HEK293 (cell line): ENCODE results near the gene ZFP36.

Experiments used
- CTCF ChIA-PET: fragments of 350-600 bp; formaldehyde crosslinking; extraction: SDS; loops from one replicate; lab custom pipeline; 2021; ENCODE audit warnings: antibody characterized with exemption; lab: Yijun Ruan, JAX
- POLR2A ChIA-PET: fragments of 300-600 bp; formaldehyde crosslinking; extraction: SDS; loops from one replicate; lab custom pipeline; 2020; ENCODE audit warnings: antibody characterized with exemption, inconsistent platforms; lab: Yijun Ruan, JAX
- H3K27ac ChIP-seq: fragments of 200-500 bp; sonication (Bioruptor generic); 2 replicates; pipeline ENCODE4 v1.5.1; 2014; ENCODE audit warnings: low read depth, low read length, control low read depth, inconsistent platforms; ENCODE audit errors: extremely low read depth
- H3K36me3 ChIP-seq, 2 experiments: fragments of 200-500 bp in 1 of 2; sonication (Bioruptor generic) in 1 of 2; 1 replicate in 1 of 2; 2 replicates in 1 of 2; pipeline ENCODE4 v1.5.1; 2014 to 2017; ENCODE audit warnings: inconsistent platforms in 2 of 2, low read length in 2 of 2; ENCODE audit not compliant: control insufficient read depth in 2 of 2, insufficient read depth in 1 of 2
- H3K4me1 ChIP-seq: fragments of 200-500 bp; sonication (Bioruptor generic); 2 replicates; pipeline ENCODE4 v1.5.1; 2014; ENCODE audit warnings: mild to moderate bottlenecking, low read length, inconsistent platforms; ENCODE audit not compliant: control insufficient read depth, insufficient read depth
- H3K4me3 ChIP-seq: 2 replicates; pipeline ENCODE4 v1.5.1; 2011; ENCODE audit warnings: low read depth, mild to moderate bottlenecking, control low read depth, low read length, moderate library complexity
- H3K9me3 ChIP-seq: fragments of 200-500 bp; sonication (Bioruptor generic); 2 replicates; pipeline ENCODE4 v1.5.1; 2014; ENCODE audit warnings: low read depth, low read length, inconsistent platforms; ENCODE audit not compliant: control insufficient read depth, insufficient read depth
- BCL11A ChIP-seq: fragments of 450-650 bp; formaldehyde crosslinking; IDR thresholded peaks from 2 replicates; pipeline ENCODE4 v1.5.1; 2016; ENCODE audit warnings: low read depth, missing biosample characterization, missing genetic modification characterization
- EGR2 ChIP-seq: fragments of 450-650 bp; formaldehyde crosslinking; IDR thresholded peaks from 2 replicates; pipeline ENCODE4 v1.5.1; 2016; ENCODE audit warnings: low read depth, missing biosample characterization, missing genetic modification characterization
- GLI2 ChIP-seq: fragments of 450-650 bp; formaldehyde crosslinking; IDR thresholded peaks from 2 replicates; pipeline ENCODE4; 2017; ENCODE audit warnings: missing biosample characterization, missing genetic modification characterization, low read depth, borderline replicate concordance
- KLF10 ChIP-seq: fragments of 450-650 bp; IDR thresholded peaks from 2 replicates; pipeline ENCODE4 v1.5.1; 2018; ENCODE audit warnings: missing biosample characterization, mild to moderate bottlenecking, missing genetic modification characterization
- KLF16 ChIP-seq: fragments of 450-650 bp; formaldehyde crosslinking; IDR thresholded peaks from 2 replicates; pipeline ENCODE4 v1.5.1; 2017; ENCODE audit warnings: missing biosample characterization, missing genetic modification characterization
- SCRT2 ChIP-seq: fragments of 450-650 bp; formaldehyde crosslinking; IDR thresholded peaks from 2 replicates; pipeline ENCODE4 v1.5.1; 2016; ENCODE audit warnings: missing biosample characterization, missing genetic modification characterization
- ZBTB10 ChIP-seq: fragments of 450-650 bp; formaldehyde crosslinking; IDR thresholded peaks from 2 replicates; pipeline ENCODE4 v1.5.1; 2016; ENCODE audit warnings: missing biosample characterization, missing genetic modification characterization
- ZBTB7A ChIP-seq: fragments of 450-650 bp; formaldehyde crosslinking; IDR thresholded peaks from 2 replicates; pipeline ENCODE4 v1.5.1; 2016; ENCODE audit warnings: low read depth, missing biosample characterization, missing genetic modification characterization
- ZNF157 ChIP-seq: fragments of 450-650 bp; formaldehyde crosslinking; IDR thresholded peaks from 2 replicates; pipeline ENCODE4 v1.5.1; 2016; ENCODE audit warnings: missing biosample characterization, missing genetic modification characterization
- ZNF19 ChIP-seq: fragments of 450-650 bp; formaldehyde crosslinking; IDR thresholded peaks from 2 replicates; pipeline ENCODE4; 2016; ENCODE audit warnings: missing biosample characterization, missing genetic modification characterization, low read depth
- ZNF214 ChIP-seq: fragments of 450-650 bp; formaldehyde crosslinking; IDR thresholded peaks from 2 replicates; pipeline ENCODE4 v1.5.1; 2017; ENCODE audit warnings: missing biosample characterization, mild to moderate bottlenecking, missing genetic modification characterization, borderline replicate concordance
- ZNF248 ChIP-seq: fragments of 450-650 bp; formaldehyde crosslinking; IDR thresholded peaks from 2 replicates; pipeline ENCODE4 v1.5.1; 2017; ENCODE audit warnings: missing biosample characterization, missing genetic modification characterization
- ZNF335 ChIP-seq: fragments of 450-650 bp; formaldehyde crosslinking; conservative IDR thresholded peaks from 2 replicates; pipeline ENCODE4 v1.5.1; 2016; ENCODE audit warnings: missing biosample characterization, missing genetic modification characterization
- ZNF350 ChIP-seq: fragments of 450-650 bp; formaldehyde crosslinking; IDR thresholded peaks from 2 replicates; pipeline ENCODE4 v1.5.0; 2017; ENCODE audit warnings: missing biosample characterization, mild to moderate bottlenecking, missing genetic modification characterization
- ZNF423 ChIP-seq: fragments of 450-650 bp; formaldehyde crosslinking; IDR thresholded peaks from 2 replicates; pipeline ENCODE4 v1.5.1; 2016; ENCODE audit warnings: missing biosample characterization, missing genetic modification characterization
- ZNF473 ChIP-seq: fragments of 450-650 bp; formaldehyde crosslinking; IDR thresholded peaks from 2 replicates; pipeline ENCODE4 v1.5.1; 2017; ENCODE audit warnings: missing biosample characterization, missing genetic modification characterization
- ZNF518A ChIP-seq: fragments of 450-650 bp; formaldehyde crosslinking; conservative IDR thresholded peaks from 2 replicates; pipeline ENCODE4 v1.5.1; 2016; ENCODE audit warnings: low read depth, missing biosample characterization, missing genetic modification characterization
- ZNF558 ChIP-seq: fragments of 450-650 bp; formaldehyde crosslinking; IDR thresholded peaks from 2 replicates; pipeline ENCODE4 v1.5.1; 2016; ENCODE audit warnings: missing biosample characterization, missing genetic modification characterization
- ZNF76 ChIP-seq: fragments of 450-650 bp; formaldehyde crosslinking; IDR thresholded peaks from 2 replicates; pipeline ENCODE4; 2016; ENCODE audit warnings: low read depth, missing biosample characterization, missing genetic modification characterization, borderline replicate concordance
- TF ChIP-seq, protein P1 (sequence below): fragments of 450-650 bp; formaldehyde crosslinking; IDR thresholded peaks from 2 replicates; pipeline ENCODE4 v1.5.1; 2016; ENCODE audit warnings: missing biosample characterization, missing genetic modification characterization
- TF ChIP-seq, protein P2 (sequence below): fragments of 450-650 bp; formaldehyde crosslinking; IDR thresholded peaks from 2 replicates; pipeline ENCODE4 v1.5.1; 2016; ENCODE audit warnings: missing biosample characterization, missing genetic modification characterization

Gene ZFP36

GRCh38 chr19:39435499-39436349 lies 29.1 kb downstream of the ZFP36 start, which contains the start of gene RPS16 (continued):
- TF ChIP-seq KLF16 (tag by site-specific recombination) (peak; percentile 93), ZNF350 (no peak), GLI2 (tag by site-specific recombination) (no peak), EGR2 (peak; percentile 92), ZNF518A (tag by site-specific recombination) (peak; percentile 98), BCL11A (tag by site-specific recombination) (peak; percentile 79), ZNF248 (tag by site-specific recombination) (no peak), ZNF335 (tag by site-specific recombination) (peak; percentile 75), ZNF558 (tag by site-specific recombination) (no peak)
- TF ChIP-seq, protein P1, sequence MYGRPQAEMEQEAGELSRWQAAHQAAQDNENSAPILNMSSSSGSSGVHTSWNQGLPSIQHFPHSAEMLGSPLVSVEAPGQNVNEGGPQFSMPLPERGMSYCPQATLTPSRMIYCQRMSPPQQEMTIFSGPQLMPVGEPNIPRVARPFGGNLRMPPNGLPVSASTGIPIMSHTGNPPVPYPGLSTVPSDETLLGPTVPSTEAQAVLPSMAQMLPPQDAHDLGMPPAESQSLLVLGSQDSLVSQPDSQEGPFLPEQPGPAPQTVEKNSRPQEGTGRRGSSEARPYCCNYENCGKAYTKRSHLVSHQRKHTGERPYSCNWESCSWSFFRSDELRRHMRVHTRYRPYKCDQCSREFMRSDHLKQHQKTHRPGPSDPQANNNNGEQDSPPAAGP (tag by site-specific recombination) = peak; percentile 65
- TF ChIP-seq, all 188 proteins: peak for 80

- CTCF ChIA-PET = interaction anchor here (1.1 to 2.0 kb wide), 10 partner anchors 17 to 506 kb away, joined by 3 to 19 read pairs (median 6); partner anchors contain the start of genes DLL3, EID2, EID2B and MRPS12
- no peak for TF ChIP-seq KLF16 (tag by site-specific recombination)
- TF ChIP-seq ZNF76 (tag by site-specific recombination) = no peak; the same call in 1 of the 2 replicates
- TF ChIP-seq ZNF423 (tag by site-specific recombination) = no peak
- no peak for TF ChIP-seq ZBTB7A
- no peak for TF ChIP-seq ZNF473
- peak; percentile 66; the same call in 1 of the 2 replicates for TF ChIP-seq ZBTB10 (tag by site-specific recombination)
- no peak for TF ChIP-seq ZNF157 (tag by site-specific recombination)
- TF ChIP-seq, protein P2, sequence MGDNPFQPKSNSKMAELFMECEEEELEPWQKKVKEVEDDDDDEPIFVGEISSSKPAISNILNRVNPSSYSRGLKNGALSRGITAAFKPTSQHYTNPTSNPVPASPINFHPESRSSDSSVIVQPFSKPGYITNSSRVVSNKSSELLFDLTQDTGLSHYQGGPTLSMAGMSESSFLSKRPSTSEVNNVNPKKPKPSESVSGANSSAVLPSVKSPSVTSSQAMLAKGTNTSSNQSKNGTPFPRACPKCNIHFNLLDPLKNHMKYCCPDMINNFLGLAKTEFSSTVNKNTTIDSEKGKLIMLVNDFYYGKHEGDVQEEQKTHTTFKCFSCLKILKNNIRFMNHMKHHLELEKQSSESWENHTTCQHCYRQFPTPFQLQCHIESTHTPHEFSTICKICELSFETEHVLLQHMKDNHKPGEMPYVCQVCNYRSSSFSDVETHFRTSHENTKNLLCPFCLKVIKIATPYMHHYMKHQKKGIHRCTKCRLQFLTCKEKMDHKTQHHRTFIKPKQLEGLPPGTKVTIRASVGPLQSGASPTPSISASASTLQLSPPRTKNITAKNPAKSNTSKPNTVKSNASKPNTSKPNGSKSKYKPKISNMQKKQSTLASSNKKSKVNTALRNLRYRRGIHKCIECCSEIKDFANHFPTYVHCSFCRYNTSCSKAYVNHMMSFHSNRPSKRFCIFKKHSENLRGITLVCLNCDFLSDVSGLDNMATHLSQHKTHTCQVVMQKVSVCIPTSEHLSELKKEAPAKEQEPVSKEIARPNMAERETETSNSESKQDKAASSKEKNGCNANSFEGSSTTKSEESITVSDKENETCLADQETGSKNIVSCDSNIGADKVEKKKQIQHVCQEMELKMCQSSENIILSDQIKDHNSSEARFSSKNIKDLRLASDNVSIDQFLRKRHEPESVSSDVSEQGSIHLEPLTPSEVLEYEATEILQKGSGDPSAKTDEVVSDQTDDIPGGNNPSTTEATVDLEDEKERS = 0 out of 2 replicates have a peak, but pooled peaks have one; percentile 44
- 0 out of 2 replicates have a peak, but pooled peaks have one; percentile 12 for TF ChIP-seq KLF10 (tag by site-specific recombination)
- TF ChIP-seq GLI2 (tag by site-specific recombination) = no peak
- no peak for TF ChIP-seq SCRT2 (tag by site-specific recombination)
- TF ChIP-seq ZNF19 (tag by site-specific recombination) = no peak
- no peak for TF ChIP-seq ZNF214 (tag by site-specific recombination)
Observed at GRCh38 chr19:39436350-39436716, 29.7 kb downstream of the ZFP36 start.

More at GRCh38 chr19:39436350-39436716, 29.7 kb downstream of the ZFP36 start:
- peak overlapping the region; percentile 42 for H3K4me3 ChIP-seq
- H3K9me3 ChIP-seq = no peaks in the 10 kb centered on the region
- H3K4me1 ChIP-seq = peaks cover 23% of the 10 kb centered on the region
- POLR2A ChIA-PET = interaction anchor here (0.6 to 2.7 kb wide), 117 partner anchors 11 to 1342 kb away, joined by 3 to 255 read pairs (median 5); partner anchors contain the start of genes ACTN4, BLVRB, C19orf47 and COQ8B
- H3K27ac ChIP-seq = peak overlapping the region; percentile 100
- H3K36me3 ChIP-seq = peaks cover 32 to 40% of the 10 kb centered on the region in 2 experiments
